ENCODE results near the gene C1QA.

DNA sequence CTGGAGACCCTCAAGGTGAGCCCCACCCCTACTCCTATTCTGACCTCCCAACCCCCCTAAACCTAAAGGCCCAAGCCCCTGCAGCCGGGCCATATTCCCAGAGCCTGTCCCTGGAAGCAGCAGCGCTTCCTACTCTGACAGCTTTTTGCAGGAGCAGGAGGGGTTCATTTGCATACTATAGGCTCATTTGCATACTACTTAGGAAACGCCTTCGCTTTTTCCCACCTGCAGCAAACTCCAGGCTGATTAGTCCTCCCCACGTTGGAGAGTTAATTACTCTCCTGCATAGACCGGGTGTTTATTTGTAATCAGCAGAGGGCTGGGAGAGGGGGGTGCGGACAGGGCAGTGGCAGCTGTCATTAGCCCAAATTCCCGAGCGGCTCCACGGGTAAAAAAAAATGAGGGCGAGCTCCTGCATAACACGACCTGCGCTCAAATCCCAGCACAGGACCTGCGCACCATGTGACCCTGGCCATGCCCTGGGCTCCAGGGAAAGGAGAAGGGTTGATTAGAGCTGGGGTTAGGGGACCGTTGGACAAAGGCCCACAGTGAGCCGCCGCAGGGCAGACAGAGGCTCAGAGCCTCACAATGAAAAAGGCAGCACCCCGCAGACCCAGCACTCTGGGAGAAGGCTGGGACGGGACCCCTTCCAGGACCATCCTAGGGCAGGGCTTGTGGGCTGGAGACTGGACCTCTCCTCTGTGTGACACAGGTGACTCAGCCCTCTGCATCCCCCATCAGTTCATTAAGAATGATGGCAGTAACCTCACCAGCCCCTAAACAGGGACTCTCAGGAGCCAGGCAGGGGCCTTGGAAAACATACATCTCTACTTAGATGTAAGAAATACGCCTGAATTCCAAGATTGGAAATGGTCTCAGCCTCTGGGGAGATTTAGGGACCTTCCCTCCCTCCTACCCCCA is 9.9 kb upstream of the C1QA start:
- TF ChIP-seq, protein P1, sequence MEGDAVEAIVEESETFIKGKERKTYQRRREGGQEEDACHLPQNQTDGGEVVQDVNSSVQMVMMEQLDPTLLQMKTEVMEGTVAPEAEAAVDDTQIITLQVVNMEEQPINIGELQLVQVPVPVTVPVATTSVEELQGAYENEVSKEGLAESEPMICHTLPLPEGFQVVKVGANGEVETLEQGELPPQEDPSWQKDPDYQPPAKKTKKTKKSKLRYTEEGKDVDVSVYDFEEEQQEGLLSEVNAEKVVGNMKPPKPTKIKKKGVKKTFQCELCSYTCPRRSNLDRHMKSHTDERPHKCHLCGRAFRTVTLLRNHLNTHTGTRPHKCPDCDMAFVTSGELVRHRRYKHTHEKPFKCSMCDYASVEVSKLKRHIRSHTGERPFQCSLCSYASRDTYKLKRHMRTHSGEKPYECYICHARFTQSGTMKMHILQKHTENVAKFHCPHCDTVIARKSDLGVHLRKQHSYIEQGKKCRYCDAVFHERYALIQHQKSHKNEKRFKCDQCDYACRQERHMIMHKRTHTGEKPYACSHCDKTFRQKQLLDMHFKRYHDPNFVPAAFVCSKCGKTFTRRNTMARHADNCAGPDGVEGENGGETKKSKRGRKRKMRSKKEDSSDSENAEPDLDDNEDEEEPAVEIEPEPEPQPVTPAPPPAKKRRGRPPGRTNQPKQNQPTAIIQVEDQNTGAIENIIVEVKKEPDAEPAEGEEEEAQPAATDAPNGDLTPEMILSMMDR (IDR thresholded peaks at IDR 0.05), result no peak
- TF ChIP-seq POLR2A (IDR thresholded peaks at IDR 0.05), result no peak
